PC-3 (cell line): ENCODE data around the gene PRM3. TPM values are rescaled to one million over a fixed set of nuclear protein-coding genes. Genes with fewer than 3 reads are reported as not detected.

Source experiments
- ATAC-seq: fragments of 200-7000 bp; cut with Tn5 transposase; 2 replicates; pipeline ENCODE4 v1.9.1; 2020; ENCODE audit warnings: mild to moderate bottlenecking, moderate library complexity
- BruUV-seq: library from RNA; stranded (reverse); fragments of 400-500 nt; replicated peaks from 2 replicates; lab custom pipeline; 2021; lab: Mats Ljungman, UMichigan
- CTCF ChIA-PET: fragments of 300-600 bp; sonication (Branson Sonifier 250); formaldehyde crosslinking; loops from one replicate; lab custom pipeline; 2022; ENCODE audit warnings: antibody characterized with exemption; lab: Charles Lee
- POLR2A ChIA-PET: fragments of 300-600 bp; sonication (Branson Sonifier 250); formaldehyde crosslinking; loops from one replicate; lab custom pipeline; 2022; ENCODE audit warnings: antibody characterized with exemption; ENCODE audit not compliant: unreplicated experiment; lab: Charles Lee
- DNase-seq: peaks from one replicate; pipeline ENCODE4 v3.0.0-alpha.2; 2015
- H2AFZ ChIP-seq: fragments of 300-600 bp; sonication (generic); 2 replicates; pipeline ENCODE4 v1.6.0; 2016; ENCODE audit warnings: antibody characterized with exemption, low read length
- H3F3A ChIP-seq: fragments of 300-600 bp; sonication (generic); one replicate; pipeline ENCODE4 v1.6.0; 2017; ENCODE audit warnings: antibody characterized with exemption, low read length, control low read depth, mild to moderate bottlenecking; ENCODE audit not compliant: unreplicated experiment
- H3K27ac ChIP-seq: fragments of 300-600 bp; sonication (generic); 2 replicates; pipeline ENCODE4 v1.5.1; 2016; ENCODE audit warnings: mild to moderate bottlenecking, low read length
- H3K27me3 ChIP-seq: fragments of 300-600 bp; sonication (generic); 2 replicates; pipeline ENCODE4 v1.6.1; 2016; ENCODE audit warnings: low read length, mixed read lengths
- H3K36me3 ChIP-seq: fragments of 300-600 bp; sonication (generic); 2 replicates; pipeline ENCODE4 v1.6.1; 2016; ENCODE audit warnings: low read depth, mixed run types, low read length, mixed read lengths
- H3K4me1 ChIP-seq: fragments of 300-600 bp; sonication (generic); 2 replicates; pipeline ENCODE4 v1.5.1; 2016; ENCODE audit warnings: low read length; ENCODE audit not compliant: insufficient read depth
- H3K4me2 ChIP-seq: fragments of 300-600 bp; sonication (generic); 2 replicates; pipeline ENCODE4 v1.6.0; 2016; ENCODE audit warnings: low read length
- H3K4me3 ChIP-seq: fragments of 300-600 bp; sonication (generic); 2 replicates; pipeline ENCODE4 v1.5.1; 2016; ENCODE audit warnings: mild to moderate bottlenecking, low read length, mixed read lengths
- H3K79me2 ChIP-seq: fragments of 300-600 bp; sonication (generic); 2 replicates; pipeline ENCODE4 v1.6.1; 2017; ENCODE audit warnings: low read length, mixed read lengths
- H3K9ac ChIP-seq: fragments of 300-600 bp; sonication (generic); 2 replicates; pipeline ENCODE4 v1.6.0; 2016; ENCODE audit warnings: mild to moderate bottlenecking, low read length
- H3K9me2 ChIP-seq: fragments of 300-600 bp; sonication (generic); replicated peaks from 2 replicates; pipeline ENCODE4 v1.6.1; 2016; ENCODE audit warnings: mixed run types, low read length, mixed read lengths
- H3K9me3 ChIP-seq: fragments of 300-600 bp; sonication (generic); 2 replicates; pipeline ENCODE4 v1.6.1; 2016; ENCODE audit warnings: low read length, mixed read lengths
- H4K20me1 ChIP-seq: fragments of 300-600 bp; sonication (generic); 2 replicates; pipeline ENCODE4 v1.6.1; 2016; ENCODE audit warnings: low read length, mixed read lengths
- EZH2 ChIP-seq: fragments of 300-600 bp; sonication (generic); IDR thresholded peaks from one replicate; pipeline ENCODE4 v1.6.1; 2017; ENCODE audit warnings: antibody characterized with exemption, mild to moderate bottlenecking, low read length; ENCODE audit not compliant: unreplicated experiment
- EZH2phosphoT487 ChIP-seq: fragments of 300-600 bp; sonication (generic); IDR thresholded peaks from 2 replicates; pipeline ENCODE4 v1.6.1; 2018; ENCODE audit warnings: mild to moderate bottlenecking, antibody characterized with exemption, low read length, borderline replicate concordance
- intact Hi-C: fragments of 100-400 bp; cut with micrococcal nuclease; formaldehyde crosslinking; loops from 2 replicates; pipeline ENCODE4 v1.9.0; 2023
- total RNA-seq: library from RNA; depleted of rRNA; stranded (reverse); fragments of >200 nt; gene quantifications from 2 replicates; pipeline ENCODE4 v1.2.3, GENCODE V29; 2014
- TF ChIP-seq, protein P1 (sequence below): fragments of 300-600 bp; sonication (generic); conservative IDR thresholded peaks from 2 replicates; pipeline ENCODE4 v1.5.1; 2017; ENCODE audit warnings: antibody characterized with exemption, low read depth, mild to moderate bottlenecking, low read length

Gene PRM3
- total RNA-seq, 1 experiment from 2014 or later = not detected

- H3F3A ChIP-seq = no peaks in the 10 kb centered on the region
- no peak within 1 kb of the TSS for H3K27ac ChIP-seq
- no peaks in the 10 kb centered on the region for H3K9me2 ChIP-seq
- H2AFZ ChIP-seq = no peak within 1 kb of the TSS
- no peaks in the 10 kb centered on the region for H3K79me2 ChIP-seq
- no peaks in the 10 kb centered on the region for H3K9me3 ChIP-seq
- H3K4me1 ChIP-seq = no peaks in the 10 kb centered on the region
- H3K9ac ChIP-seq = no peak within 1 kb of the TSS
- POLR2A ChIA-PET = no interaction called here
- DNase-seq (no peak), ATAC-seq (no peak)
- no peaks in the 10 kb centered on the region for H3K27me3 ChIP-seq
- no peak within 1 kb of the TSS for H3K4me3 ChIP-seq
- intact Hi-C loops = no loop called here
- H3K36me3 ChIP-seq = no peaks in the 10 kb centered on the region
- TF ChIP-seq EZH2phosphoT487 (no peak), EZH2 (no peak)
- TF ChIP-seq, protein P1, sequence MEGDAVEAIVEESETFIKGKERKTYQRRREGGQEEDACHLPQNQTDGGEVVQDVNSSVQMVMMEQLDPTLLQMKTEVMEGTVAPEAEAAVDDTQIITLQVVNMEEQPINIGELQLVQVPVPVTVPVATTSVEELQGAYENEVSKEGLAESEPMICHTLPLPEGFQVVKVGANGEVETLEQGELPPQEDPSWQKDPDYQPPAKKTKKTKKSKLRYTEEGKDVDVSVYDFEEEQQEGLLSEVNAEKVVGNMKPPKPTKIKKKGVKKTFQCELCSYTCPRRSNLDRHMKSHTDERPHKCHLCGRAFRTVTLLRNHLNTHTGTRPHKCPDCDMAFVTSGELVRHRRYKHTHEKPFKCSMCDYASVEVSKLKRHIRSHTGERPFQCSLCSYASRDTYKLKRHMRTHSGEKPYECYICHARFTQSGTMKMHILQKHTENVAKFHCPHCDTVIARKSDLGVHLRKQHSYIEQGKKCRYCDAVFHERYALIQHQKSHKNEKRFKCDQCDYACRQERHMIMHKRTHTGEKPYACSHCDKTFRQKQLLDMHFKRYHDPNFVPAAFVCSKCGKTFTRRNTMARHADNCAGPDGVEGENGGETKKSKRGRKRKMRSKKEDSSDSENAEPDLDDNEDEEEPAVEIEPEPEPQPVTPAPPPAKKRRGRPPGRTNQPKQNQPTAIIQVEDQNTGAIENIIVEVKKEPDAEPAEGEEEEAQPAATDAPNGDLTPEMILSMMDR = no peak
- CTCF ChIA-PET = no interaction called here
- BruUV-seq = no TSS peak
- H3K4me2 ChIP-seq = no peak within 1 kb of the TSS
- no peaks in the 10 kb centered on the region for H4K20me1 ChIP-seq
Observed at GRCh38 chr16:11268921-11269375, 4.5 kb downstream of the PRM3 start, which contains the start of gene TNP2. Gene TNP2, minus strand, starts transcription at chr16:11269325. Its CDS starts 63 bp downstream, at chr16:11269262.

- ATAC-seq (no peak), DNase-seq (no peak)
- Histone ChIP-seq H3K4me2 (no peak overlapping the region), H3K9me2 (no peaks in the 10 kb centered on the region), H3K79me2 (no peaks in the 10 kb centered on the region), H3K36me3 (no peaks in the 10 kb centered on the region), H3K4me3 (no peak overlapping the region), H3K27ac (no peak overlapping the region), H3F3A (no peaks in the 10 kb centered on the region), H4K20me1 (no peaks in the 10 kb centered on the region), H3K27me3 (no peaks in the 10 kb centered on the region), H3K9me3 (no peaks in the 10 kb centered on the region), H3K9ac (no peak overlapping the region), H3K4me1 (no peaks in the 10 kb centered on the region), H2AFZ (no peak overlapping the region)
- CTCF ChIA-PET = no interaction called here
- TF ChIP-seq EZH2 (no peak), EZH2phosphoT487 (no peak)
- TF ChIP-seq, protein P1 = no peak
- intact Hi-C loops = no loop called here
- POLR2A ChIA-PET = no interaction called here
- no TSS peak for BruUV-seq
Observed at GRCh38 chr16:11265124-11265523, 8.3 kb downstream of the PRM3 start.

GRCh38 chr16:11264155-11264832 lies 9.1 kb downstream of the PRM3 start:
- no peaks in the 10 kb centered on the region for H3K79me2 ChIP-seq
- H3K4me3 ChIP-seq = no peak overlapping the region
- no peak for TF ChIP-seq EZH2phosphoT487
- TF ChIP-seq, protein P1 = no peak
- no peak for TF ChIP-seq EZH2
- intact Hi-C loops = no loop called here
- no peaks in the 10 kb centered on the region for H3F3A ChIP-seq
- ATAC-seq = no peak
- H3K27me3 ChIP-seq = no peaks in the 10 kb centered on the region
- ChIA-PET POLR2A (no interaction called here), CTCF (no interaction called here)
- H4K20me1 ChIP-seq = no peaks in the 10 kb centered on the region
- no peaks in the 10 kb centered on the region for H3K36me3 ChIP-seq
- no TSS peak for BruUV-seq
- no peak overlapping the region for H2AFZ ChIP-seq
- H3K4me2 ChIP-seq = no peak overlapping the region
- no peaks in the 10 kb centered on the region for H3K9me3 ChIP-seq
- no peak for DNase-seq
- no peaks in the 10 kb centered on the region for H3K9me2 ChIP-seq
- H3K4me1 ChIP-seq = no peaks in the 10 kb centered on the region
- H3K9ac ChIP-seq = no peak overlapping the region
- no peak overlapping the region for H3K27ac ChIP-seq
